Measurements from ENCODE around the gene BAIAP2. TPM values are rescaled to one million over a fixed set of nuclear protein-coding genes. Genes with fewer than 3 reads are reported as not detected.

Gene BAIAP2
- total RNA-seq, 6 experiments from 2014 or later, result 30.8 to 47.4 (median 35.9) TPM

- H3K36me3 Mint-ChIP-seq (ENCODE audit: low read depth), result no peaks in the 10 kb centered on the region
- no peak for DNase-seq
- peaks cover 2% of the 10 kb centered on the region for H3K27me3 Mint-ChIP-seq (ENCODE audit: insufficient read depth)
- H3K9me3 Mint-ChIP-seq, result no peaks in the 10 kb centered on the region
- H3K4me1 Mint-ChIP-seq (ENCODE audit: low read depth), result peaks cover 19% of the 10 kb centered on the region
- peak overlapping the region; percentile 33; the same call in 1 of the 2 replicates for H3K27ac Mint-ChIP-seq
- peak overlapping the region; percentile 70 for H3K4me3 Mint-ChIP-seq
- no peak for TF ChIP-seq CTCF (IDR thresholded peaks at IDR 0.05)
Observed at GRCh38 chr17:80990921-80991644, 43.9 kb upstream of the BAIAP2 start.

- Mint-ChIP-seq H3K27ac (peak within 1 kb of the TSS; percentile 33), H3K27me3 (ENCODE audit: insufficient read depth) (peaks cover 2% of the 10 kb centered on the region), H3K36me3 (ENCODE audit: low read depth) (no peaks in the 10 kb centered on the region), H3K9me3 (no peaks in the 10 kb centered on the region), H3K4me1 (ENCODE audit: low read depth) (peaks cover 19% of the 10 kb centered on the region), H3K4me3 (peak within 1 kb of the TSS; percentile 86)
- peak; percentile 66 for TF ChIP-seq CTCF (IDR thresholded peaks at IDR 0.05)
- peak; percentile 40 for DNase-seq
Observed at GRCh38 chr17:80991645-80992076, 43.3 kb upstream of the BAIAP2 start, which contains the start of gene CHMP6. TSS of gene CHMP6 (plus strand) at chr17:80991841. CDS start at chr17:80991919, 78 bp downstream.

GRCh38 chr17:80992077-80992947 is 42.6 kb upstream of the BAIAP2 start:
- Mint-ChIP-seq H3K27ac (peak overlapping the region; percentile 26; the same call in 1 of the 2 replicates), H3K4me1 (ENCODE audit: low read depth) (peaks cover 19% of the 10 kb centered on the region), H3K27me3 (ENCODE audit: insufficient read depth) (peaks cover 2% of the 10 kb centered on the region), H3K36me3 (ENCODE audit: low read depth) (no peaks in the 10 kb centered on the region), H3K9me3 (no peaks in the 10 kb centered on the region), H3K4me3 (peak overlapping the region; percentile 86)
- TF ChIP-seq CTCF (IDR thresholded peaks at IDR 0.05), result no peak
- DNase-seq, result no peak

- no peaks in the 10 kb centered on the region for H3K9me3 Mint-ChIP-seq
- no peak for DNase-seq
- H3K27ac Mint-ChIP-seq, result peak overlapping the region; percentile 26; the same call in 1 of the 2 replicates
- H3K36me3 Mint-ChIP-seq (ENCODE audit: low read depth), result no peaks in the 10 kb centered on the region
- peak overlapping the region; percentile 86 for H3K4me3 Mint-ChIP-seq
- H3K4me1 Mint-ChIP-seq (ENCODE audit: low read depth), result peaks cover 19% of the 10 kb centered on the region
- TF ChIP-seq CTCF (IDR thresholded peaks at IDR 0.05), result no peak
- peaks cover 2% of the 10 kb centered on the region for H3K27me3 Mint-ChIP-seq (ENCODE audit: insufficient read depth)
Observed at GRCh38 chr17:80992948-80993624, 41.9 kb upstream of the BAIAP2 start.

GRCh38 chr17:80995131-80995530 is 39.8 kb upstream of the BAIAP2 start:
- no peak overlapping the region for H3K4me3 Mint-ChIP-seq
- no peaks in the 10 kb centered on the region for H3K36me3 Mint-ChIP-seq (ENCODE audit: low read depth)
- H3K4me1 Mint-ChIP-seq (ENCODE audit: low read depth), result peaks cover 10% of the 10 kb centered on the region
- peaks cover 3% of the 10 kb centered on the region; the same call in 1 of the 2 replicates for H3K27me3 Mint-ChIP-seq (ENCODE audit: insufficient read depth)
- H3K27ac Mint-ChIP-seq, result no peak overlapping the region
- DNase-seq, result no peak
- TF ChIP-seq CTCF (IDR thresholded peaks at IDR 0.05), result no peak
- no peaks in the 10 kb centered on the region for H3K9me3 Mint-ChIP-seq
